Brain pericyte (primary cell): ENCODE results near the gene PDLIM5.

ENCODE experiments used
- DNase-seq: peaks from one replicate; pipeline ENCODE4 v3.0.0-alpha.2; 2012; ENCODE audit warnings: low read depth, low spot score

The PDLIM5 gene

GRCh38 chr4:94691552-94691951 lies 239.8 kb downstream of the PDLIM5 start:
- DNase-seq, result no peak

- DNase-seq, result no peak
These were observed 243.6 kb downstream of the PDLIM5 start for GRCh38 chr4:94695384-94695783.

GRCh38 chr4:94698187-94698586 lies 246.4 kb downstream of the PDLIM5 start:
- DNase-seq, result no peak

GRCh38 chr4:94700298-94700697 lies 248.6 kb downstream of the PDLIM5 start:
- DNase-seq, result no peak

- DNase-seq, result no peak
These were observed 250.0 kb downstream of the PDLIM5 start for GRCh38 chr4:94701631-94702300.

GRCh38 chr4:94711635-94712034 lies 259.9 kb downstream of the PDLIM5 start:
- no peak for DNase-seq

GRCh38 chr4:94714365-94715160 lies 262.8 kb downstream of the PDLIM5 start:
- DNase-seq, result no peak

GRCh38 chr4:94715726-94716125 lies 264.0 kb downstream of the PDLIM5 start:
- DNase-seq, result no peak
